HepG2 (cell line): Measurements from ENCODE around the gene TMIGD2. TPM values are rescaled to one million over a fixed set of nuclear protein-coding genes. Genes with fewer than 3 reads are reported as not detected.

Experiments
- ATF7 ChIP-seq, 2 experiments: fragments of 450-650 bp in 1 of 2; sonication (generic) in 1 of 2; formaldehyde crosslinking in 1 of 2; IDR thresholded peaks; 2 replicates each; pipeline versions ENCODE4 v1.4.0 to v1.6.1; 2016 to 2020; ENCODE audit warnings: antibody characterized with exemption in 1 of 2, mild to moderate bottlenecking in 1 of 2, missing genetic modification reagents in 1 of 2
- CBX1 ChIP-seq: IDR thresholded peaks from one replicate; pipeline ENCODE4 v1.6.1; 2016; ENCODE audit warnings: antibody characterized with exemption, low read depth
- CBX5 ChIP-seq: sonication (generic); formaldehyde crosslinking; IDR thresholded peaks from 2 replicates; pipeline ENCODE4 v1.4.0; 2020; ENCODE audit warnings: missing genetic modification reagents, borderline replicate concordance
- GABPA ChIP-seq, 2 experiments: IDR thresholded peaks; 2 replicates each; pipeline ENCODE4 v1.6.1; 2011 to 2016; ENCODE audit warnings: low read depth in 2 of 2, low read length in 1 of 2, missing biosample characterization in 1 of 2, missing genetic modification characterization in 1 of 2
- JDP2 ChIP-seq: sonication (generic); formaldehyde crosslinking; IDR thresholded peaks from 2 replicates; pipeline ENCODE4 v1.8.1; 2022; ENCODE audit warnings: missing genetic modification reagents, borderline replicate concordance
- KMT2A ChIP-seq: sonication (generic); formaldehyde crosslinking; IDR thresholded peaks from 2 replicates; pipeline ENCODE4 v1.4.0; 2020; ENCODE audit warnings: missing genetic modification reagents
- MATR3 ChIP-seq: sonication (generic); formaldehyde crosslinking; IDR thresholded peaks from 2 replicates; pipeline ENCODE4 v1.4.0; 2020; ENCODE audit warnings: missing genetic modification reagents
- MEIS2 ChIP-seq: sonication (generic); formaldehyde crosslinking; IDR thresholded peaks from 2 replicates; pipeline ENCODE4 v1.9.0; 2021; ENCODE audit warnings: mild to moderate bottlenecking, missing genetic modification reagents
- RBAK ChIP-seq: sonication (generic); formaldehyde crosslinking; IDR thresholded peaks from 2 replicates; pipeline ENCODE4 v1.5.1; 2020; ENCODE audit warnings: mild to moderate bottlenecking, missing genetic modification reagents
- SCMH1 ChIP-seq: sonication (generic); formaldehyde crosslinking; IDR thresholded peaks from 2 replicates; pipeline ENCODE4 v1.9.0; 2021; ENCODE audit warnings: missing genetic modification reagents, mild to moderate bottlenecking, borderline replicate concordance
- SMARCC2 ChIP-seq: fragments of 450-650 bp; IDR thresholded peaks from 2 replicates; pipeline ENCODE4 v1.6.1; 2017; ENCODE audit warnings: antibody characterized with exemption, mild to moderate bottlenecking
- TCF7 ChIP-seq: sonication (generic); IDR thresholded peaks from 2 replicates; pipeline ENCODE4 v1.6.1; 2016; ENCODE audit warnings: antibody characterized with exemption, low read depth
- TFE3 ChIP-seq: IDR thresholded peaks from 2 replicates; pipeline ENCODE4 v1.6.1; 2016
- ZBTB49 ChIP-seq: sonication (generic); formaldehyde crosslinking; IDR thresholded peaks from 2 replicates; pipeline ENCODE4 v1.4.0; 2020; ENCODE audit warnings: missing genetic modification reagents, borderline replicate concordance
- ZMAT3 ChIP-seq: sonication (generic); formaldehyde crosslinking; conservative IDR thresholded peaks from 2 replicates; pipeline ENCODE4 v1.7.0; 2021; ENCODE audit warnings: missing genetic modification reagents
- ZNF281 ChIP-seq: sonication (generic); formaldehyde crosslinking; IDR thresholded peaks from 2 replicates; pipeline ENCODE4 v1.4.0; 2020; ENCODE audit warnings: missing genetic modification reagents, borderline replicate concordance
- ZNF292 ChIP-seq: sonication (generic); formaldehyde crosslinking; IDR thresholded peaks from 2 replicates; pipeline ENCODE4 v1.8.1; 2022; ENCODE audit warnings: mild to moderate bottlenecking, low read depth, missing genetic modification reagents, borderline replicate concordance
- ZNF34 ChIP-seq: sonication (generic); formaldehyde crosslinking; IDR thresholded peaks from 2 replicates; pipeline ENCODE4 v1.4.0; 2020; ENCODE audit warnings: mild to moderate bottlenecking, missing genetic modification reagents, borderline replicate concordance
- ZNF343 ChIP-seq: sonication (generic); formaldehyde crosslinking; IDR thresholded peaks from 2 replicates; pipeline ENCODE4 v1.4.0; 2020; ENCODE audit warnings: mild to moderate bottlenecking, missing genetic modification reagents
- ZNF501 ChIP-seq: sonication (generic); formaldehyde crosslinking; IDR thresholded peaks from 2 replicates; pipeline ENCODE4 v1.5.1; 2020; ENCODE audit warnings: mild to moderate bottlenecking, moderate library complexity, missing genetic modification reagents
- ZNF629 ChIP-seq: sonication (generic); formaldehyde crosslinking; conservative IDR thresholded peaks from 2 replicates; pipeline ENCODE4 v1.5.0; 2020; ENCODE audit warnings: missing genetic modification reagents
- polyA plus RNA-seq, 8 experiments: library from polyadenylated mRNA; depleted of rRNA in 3 of 8; stranded (reverse) in 7 of 8; unstranded in 1 of 8; fragments of >200 nt; fragmentation: Illumina TruSeq in 4 of 8; extraction: Trizol in 4 of 8; gene quantifications; 2 replicates each; pipeline versions ENCODE4 v1.2.1 to v1.2.3, GENCODE V29; 2011 to 2016; ENCODE audit warnings: low read depth in 4 of 8, missing spikeins in 1 of 8, mixed read lengths in 1 of 8; ENCODE audit not compliant: insufficient read depth in 1 of 8
- total RNA-seq, 5 experiments: library from RNA; depleted of rRNA; stranded (reverse); fragments of >200 nt; fragmentation: Illumina TruSeq; extraction: Trizol; gene quantifications; 2 replicates each; pipeline ENCODE4 v1.2.3, GENCODE V29; 2016; ENCODE audit warnings: low read depth in 1 of 5

TMIGD2 gene
- total and polyA plus RNA-seq, 2 of the 13 experiments (the other 11 are each of a cell fraction or from before 2014, with no cell fraction given) = 0.11 to 1.0 TPM

- no peak for TF ChIP-seq ZBTB49 (CRISPR knock-in tag)
- no peak for TF ChIP-seq ATF7 (IDR thresholded peaks at IDR 0.05)
- TF ChIP-seq ATF7 (CRISPR knock-in tag; IDR thresholded peaks at IDR 0.05) = no peak
- peak; percentile 80; the same call in 1 of the 2 replicates for TF ChIP-seq ZMAT3 (CRISPR knock-in tag)
- TF ChIP-seq CBX5 = peak; percentile 85; the same call in 1 of the 2 replicates
- no peak; the same call in 1 of the 2 replicates for TF ChIP-seq ZNF281 (CRISPR knock-in tag)
- TF ChIP-seq JDP2 = no peak
- TF ChIP-seq ZNF34 (CRISPR knock-in tag) = no peak
- TF ChIP-seq MEIS2 (CRISPR knock-in tag) = no peak; the same call in 1 of the 2 replicates
- peak; percentile 85 for TF ChIP-seq GABPA (IDR thresholded peaks at IDR 0.05; ENCODE audit: low read depth, low read length)
- peak; percentile 99 for TF ChIP-seq GABPA (CRISPR knock-in tag; IDR thresholded peaks at IDR 0.05; ENCODE audit: low read depth)
- TF ChIP-seq SMARCC2 = no peak
- TF ChIP-seq MATR3 (CRISPR knock-in tag) = no peak
- TF ChIP-seq ZNF343 = no peak
- no peak for TF ChIP-seq RBAK (CRISPR knock-in tag)
- TF ChIP-seq TFE3 (CRISPR knock-in tag) = no peak
- TF ChIP-seq CBX1 = peak; percentile 55
- TF ChIP-seq ZNF292 (CRISPR knock-in tag) = no peak
- TF ChIP-seq SCMH1 (CRISPR knock-in tag) = no peak
- peak; percentile 81; the same call in 1 of the 2 replicates for TF ChIP-seq KMT2A
- peak; percentile 90; the same call in 1 of the 2 replicates for TF ChIP-seq ZNF501 (CRISPR knock-in tag)
- no peak for TF ChIP-seq ZNF629 (CRISPR knock-in tag)
- no peak for TF ChIP-seq TCF7
Observed at GRCh38 chr19:4246767-4247593, 55.2 kb downstream of the TMIGD2 start, which contains the start of gene YJU2 (continued).
